GM23338 (cell line): Measurements from ENCODE around the gene NDE1. TPM values are rescaled to one million over a fixed set of nuclear protein-coding genes. Genes with fewer than 3 reads are reported as not detected.
A peak's percentile ranks its signal among the peaks of the same experiment; 100 is the strongest.

Experiments used
- ATAC-seq: fragments of 200-7000 bp; cut with Tn5 transposase; 3 replicates; pipeline ENCODE4 v1.9.1; 2020
- DNase-seq: peaks from one replicate; pipeline ENCODE4 v3.0.0-alpha.2; 2015; ENCODE audit warnings: low spot score
- H2AFZ ChIP-seq: fragments of 200-600 bp; sonication (generic); 2 replicates; pipeline ENCODE4 v1.8.0; 2016; ENCODE audit warnings: antibody characterized with exemption, mild to moderate bottlenecking, moderate library complexity
- H3F3A ChIP-seq: fragments of 200-600 bp; sonication (generic); replicated peaks from 2 replicates; pipeline ENCODE4 v1.8.0; 2017; ENCODE audit warnings: antibody characterized with exemption, mixed run types, low read depth
- H3K27ac ChIP-seq: fragments of 200-600 bp; sonication (generic); 2 replicates; pipeline ENCODE4 v1.6.1; 2016; ENCODE audit warnings: low read depth
- H3K27me3 ChIP-seq: fragments of 200-600 bp; sonication (generic); 2 replicates; pipeline ENCODE4 v1.8.0; 2016; ENCODE audit warnings: mild to moderate bottlenecking, mixed run types, moderate library complexity; ENCODE audit not compliant: insufficient read depth
- H3K36me3 ChIP-seq: fragments of 200-600 bp; sonication (generic); 2 replicates; pipeline ENCODE4 v1.8.0; 2016; ENCODE audit warnings: mild to moderate bottlenecking; ENCODE audit not compliant: insufficient read depth
- H3K4me1 ChIP-seq: fragments of 200-600 bp; sonication (generic); 2 replicates; pipeline ENCODE4 v1.8.0; 2016; ENCODE audit warnings: mild to moderate bottlenecking, moderate library complexity; ENCODE audit not compliant: insufficient read depth
- H3K4me2 ChIP-seq: fragments of 200-600 bp; sonication (generic); 2 replicates; pipeline ENCODE4 v1.7.1; 2017; ENCODE audit warnings: mixed run types
- H3K4me3 ChIP-seq: fragments of 200-600 bp; sonication (generic); 2 replicates; pipeline ENCODE4 v1.6.1; 2016; ENCODE audit warnings: mixed run types
- H3K79me2 ChIP-seq: fragments of 200-600 bp; sonication (generic); replicated peaks from 2 replicates; pipeline ENCODE4 v1.8.0; 2017; ENCODE audit warnings: mild to moderate bottlenecking; ENCODE audit not compliant: insufficient read depth
- H3K9me2 ChIP-seq: fragments of 200-600 bp; sonication (generic); 2 replicates; pipeline ENCODE4 v1.8.0; 2017; ENCODE audit not compliant: insufficient read depth
- H4K20me1 ChIP-seq: fragments of 200-600 bp; sonication (generic); replicated peaks from 2 replicates; pipeline ENCODE4 v1.8.0; 2017; ENCODE audit warnings: mild to moderate bottlenecking; ENCODE audit not compliant: insufficient read depth
- H3K27ac Mint-ChIP-seq: 2 replicates; pipeline ENCODE4 v1.8.0; 2020; ENCODE audit warnings: inconsistent platforms, mild to moderate bottlenecking, moderate library complexity, mixed read lengths
- H3K27me3 Mint-ChIP-seq: 3 replicates; pipeline ENCODE4 v1.8.0; 2022; ENCODE audit warnings: low read depth, mild to moderate bottlenecking, moderate library complexity, mixed read lengths, inconsistent platforms; ENCODE audit not compliant: insufficient read depth, poor library complexity
- H3K36me3 Mint-ChIP-seq: 3 replicates; pipeline ENCODE4 v1.8.0; 2021; ENCODE audit warnings: low read depth, mild to moderate bottlenecking, inconsistent platforms, moderate library complexity, mixed read lengths
- H3K4me1 Mint-ChIP-seq: 3 replicates; pipeline ENCODE4 v1.8.0; 2020; ENCODE audit warnings: mild to moderate bottlenecking, inconsistent platforms, mixed read lengths
- H3K4me3 Mint-ChIP-seq: 3 replicates; pipeline ENCODE4 v1.8.0; 2021; ENCODE audit warnings: moderate library complexity, mild to moderate bottlenecking, inconsistent platforms, mixed read lengths
- H3K9me3 Mint-ChIP-seq: 3 replicates; pipeline ENCODE4 v1.8.0; 2020; ENCODE audit warnings: moderate library complexity, mild to moderate bottlenecking, inconsistent platforms, mixed read lengths
- CREB1 ChIP-seq: fragments of 250-450 bp; sonication (Bioruptor Pico); IDR thresholded peaks from 2 replicates; pipeline ENCODE4 v1.5.0; 2020; ENCODE audit warnings: low read depth, mild to moderate bottlenecking, moderate library complexity
- EZH2 ChIP-seq: fragments of 200-600 bp; sonication (generic); IDR thresholded peaks from one replicate; pipeline ENCODE4 v1.8.0; 2017; ENCODE audit warnings: antibody characterized with exemption, mild to moderate bottlenecking, low read depth; ENCODE audit not compliant: unreplicated experiment
- NANOG ChIP-seq: IDR thresholded peaks from 2 replicates; pipeline ENCODE4 v1.6.1; 2016; ENCODE audit warnings: antibody characterized with exemption, borderline replicate concordance
- ZNF114 ChIP-seq: fragments of 250-450 bp; sonication (Bioruptor Pico); IDR thresholded peaks from 2 replicates; pipeline ENCODE4 v1.5.0; 2020; ENCODE audit warnings: mild to moderate bottlenecking, moderate library complexity
- ZNF331 ChIP-seq: fragments of 250-450 bp; sonication (Bioruptor Pico); IDR thresholded peaks from 2 replicates; pipeline ENCODE4 v1.5.0; 2020; ENCODE audit warnings: low read depth, mild to moderate bottlenecking, moderate library complexity
- polyA plus RNA-seq: library from polyadenylated mRNA; unstranded; fragments of >200 nt; fragmentation: Nextera tagmentation; extraction: Ambion mirVana; gene quantifications from 2 replicates; pipeline ENCODE4 v1.2.1, GENCODE V29; 2016
- total RNA-seq: library from RNA; depleted of rRNA; stranded (reverse); fragments of >200 nt; shearing (Covaris generic); gene quantifications from 2 replicates; pipeline ENCODE4 v1.2.3, GENCODE V29; 2014
- TF ChIP-seq, protein P1 (sequence below), 2 experiments: fragments of 200-600 bp in 1 of 2; sonication (generic) in 1 of 2; conservative IDR thresholded peaks; 2 replicates each; pipeline versions ENCODE4 v1.5.1 to v1.6.1; 2016 to 2017; ENCODE audit warnings: antibody characterized with exemption in 2 of 2, low read depth in 2 of 2, mild to moderate bottlenecking in 2 of 2, moderate library complexity in 1 of 2
- TF ChIP-seq, protein P2 (sequence below): IDR thresholded peaks from 2 replicates; pipeline ENCODE4 v1.6.1; 2016; ENCODE audit warnings: antibody characterized with exemption

The NDE1 gene
- total and polyA plus RNA-seq, 2 experiments from 2014 or later: 13.0 to 22.9 TPM

DNA sequence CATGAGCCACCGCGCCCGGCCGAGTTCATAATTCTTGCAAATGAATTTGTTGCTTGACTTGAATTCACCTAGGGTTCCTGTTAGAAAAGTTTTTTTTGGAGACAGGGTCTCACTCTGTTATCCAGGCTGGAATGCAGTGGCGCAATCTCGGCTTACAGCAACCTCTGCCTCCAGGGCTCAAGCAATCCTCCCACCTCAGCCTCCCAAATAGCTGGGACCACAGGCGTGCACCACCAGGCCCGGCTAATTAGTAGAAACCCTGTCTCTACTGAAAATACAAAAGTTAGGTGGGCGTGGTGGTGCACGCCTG, 107.0 kb downstream of the NDE1 start:
- Histone ChIP-seq H3K36me3 (no peaks in the 10 kb centered on the region), H3K9me2 (no peaks in the 10 kb centered on the region), H3K27me3 (no peaks in the 10 kb centered on the region), H3K4me2 (no peak overlapping the region), H3F3A (no peaks in the 10 kb centered on the region), H4K20me1 (no peaks in the 10 kb centered on the region; the same call in 1 of the 2 replicates), H3K27ac (no peak overlapping the region), H3K79me2 (no peaks in the 10 kb centered on the region), H3K4me1 (peaks cover 3% of the 10 kb centered on the region; the same call in 1 of the 2 replicates), H3K4me3 (no peak overlapping the region), H2AFZ (no peak overlapping the region; the same call in 1 of the 2 replicates)
- no peak for DNase-seq
- Mint-ChIP-seq H3K27ac (no peak overlapping the region), H3K27me3 (peaks cover 2% of the 10 kb centered on the region), H3K36me3 (no peaks in the 10 kb centered on the region), H3K9me3 (no peaks in the 10 kb centered on the region; the same call in 2 of the 3 replicates), H3K4me3 (no peak overlapping the region), H3K4me1 (peaks cover 4% of the 10 kb centered on the region)
- no peak for ATAC-seq
- TF ChIP-seq NANOG: no peak
- TF ChIP-seq ZNF331 (CRISPR knock-in tag): no peak

DNA sequence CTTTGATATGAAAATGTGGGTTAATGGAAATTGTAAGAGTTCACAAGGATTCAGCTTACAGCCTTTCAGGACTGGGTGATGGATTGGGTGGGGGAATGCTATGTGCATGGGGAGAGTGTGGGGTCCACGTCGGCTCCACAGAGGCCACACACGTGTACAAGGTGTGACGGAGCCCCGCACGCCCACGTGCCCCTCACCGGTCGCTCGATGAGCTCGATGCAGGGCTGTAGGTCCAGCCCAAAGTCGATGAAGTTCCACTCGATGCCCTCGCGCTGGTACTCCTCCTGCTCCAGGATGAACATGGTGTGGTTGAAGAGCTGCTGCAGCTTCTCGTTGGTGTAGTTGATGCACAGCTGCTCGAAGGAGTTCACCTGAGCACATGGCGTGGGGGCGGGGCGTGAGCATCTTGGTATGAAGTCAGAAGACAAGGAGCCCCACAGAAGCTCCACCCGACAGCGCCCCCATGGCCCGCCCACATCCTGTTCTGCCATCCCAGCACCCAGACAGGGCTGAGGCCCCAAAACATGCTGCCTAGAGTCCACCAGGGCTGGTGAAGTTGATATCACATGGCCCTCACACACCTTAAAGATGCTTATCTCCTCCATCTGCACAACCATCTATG, 107.7 kb downstream of the NDE1 start:
- H3K4me3 Mint-ChIP-seq: no peak overlapping the region
- Histone ChIP-seq H3K9me2 (no peaks in the 10 kb centered on the region), H3K4me3 (no peak overlapping the region), H3K4me2 (no peak overlapping the region), H3K27me3 (no peaks in the 10 kb centered on the region), H3F3A (no peaks in the 10 kb centered on the region), H3K36me3 (no peaks in the 10 kb centered on the region), H3K79me2 (no peaks in the 10 kb centered on the region), H3K4me1 (peaks cover 3% of the 10 kb centered on the region; the same call in 1 of the 2 replicates), H2AFZ (0 out of 2 replicates have a peak overlapping the region, but pooled peaks have one; percentile 52), H3K27ac (no peak overlapping the region), H4K20me1 (no peaks in the 10 kb centered on the region; the same call in 1 of the 2 replicates)
- H3K27me3 Mint-ChIP-seq: peaks cover 2% of the 10 kb centered on the region
- no peaks in the 10 kb centered on the region; the same call in 2 of the 3 replicates for H3K9me3 Mint-ChIP-seq
- no peaks in the 10 kb centered on the region for H3K36me3 Mint-ChIP-seq
- no peak for TF ChIP-seq EZH2
- TF ChIP-seq, protein P1, sequence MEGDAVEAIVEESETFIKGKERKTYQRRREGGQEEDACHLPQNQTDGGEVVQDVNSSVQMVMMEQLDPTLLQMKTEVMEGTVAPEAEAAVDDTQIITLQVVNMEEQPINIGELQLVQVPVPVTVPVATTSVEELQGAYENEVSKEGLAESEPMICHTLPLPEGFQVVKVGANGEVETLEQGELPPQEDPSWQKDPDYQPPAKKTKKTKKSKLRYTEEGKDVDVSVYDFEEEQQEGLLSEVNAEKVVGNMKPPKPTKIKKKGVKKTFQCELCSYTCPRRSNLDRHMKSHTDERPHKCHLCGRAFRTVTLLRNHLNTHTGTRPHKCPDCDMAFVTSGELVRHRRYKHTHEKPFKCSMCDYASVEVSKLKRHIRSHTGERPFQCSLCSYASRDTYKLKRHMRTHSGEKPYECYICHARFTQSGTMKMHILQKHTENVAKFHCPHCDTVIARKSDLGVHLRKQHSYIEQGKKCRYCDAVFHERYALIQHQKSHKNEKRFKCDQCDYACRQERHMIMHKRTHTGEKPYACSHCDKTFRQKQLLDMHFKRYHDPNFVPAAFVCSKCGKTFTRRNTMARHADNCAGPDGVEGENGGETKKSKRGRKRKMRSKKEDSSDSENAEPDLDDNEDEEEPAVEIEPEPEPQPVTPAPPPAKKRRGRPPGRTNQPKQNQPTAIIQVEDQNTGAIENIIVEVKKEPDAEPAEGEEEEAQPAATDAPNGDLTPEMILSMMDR (conservative IDR thresholded peaks at IDR 0.05; ENCODE audit: low read depth in 2 of 2): 0 out of 4 replicates have a peak, but pooled peaks of 1 of the 2 experiments have one; percentile 10
- TF ChIP-seq ZNF114: no peak
- TF ChIP-seq CREB1 (CRISPR knock-in tag): no peak
- H3K4me1 Mint-ChIP-seq: peaks cover 9% of the 10 kb centered on the region
- DNase-seq (peak; percentile 52), ATAC-seq (no peak)
- no peak overlapping the region for H3K27ac Mint-ChIP-seq

DNA sequence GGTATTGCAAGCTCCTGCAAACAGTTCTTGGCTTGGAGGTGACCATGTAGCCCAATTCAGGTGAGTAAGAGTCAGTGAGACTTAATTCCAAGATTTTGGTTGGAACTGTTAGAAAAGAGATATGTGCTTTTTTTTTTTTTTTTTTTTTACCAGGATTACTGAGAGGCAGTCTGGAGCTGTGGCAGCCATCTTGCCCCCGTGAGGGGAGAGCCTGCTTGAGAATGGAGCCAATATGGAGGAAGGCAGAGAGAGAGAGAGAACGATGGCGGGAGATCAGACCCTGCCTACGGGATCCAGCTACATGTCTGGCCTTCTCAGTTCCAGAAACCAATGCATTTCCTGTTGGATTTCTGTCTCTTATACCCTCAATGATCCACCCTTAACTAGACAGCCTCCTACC, 109.0 kb downstream of the NDE1 start:
- no peaks in the 10 kb centered on the region for H3F3A ChIP-seq
- TF ChIP-seq, protein P2, sequence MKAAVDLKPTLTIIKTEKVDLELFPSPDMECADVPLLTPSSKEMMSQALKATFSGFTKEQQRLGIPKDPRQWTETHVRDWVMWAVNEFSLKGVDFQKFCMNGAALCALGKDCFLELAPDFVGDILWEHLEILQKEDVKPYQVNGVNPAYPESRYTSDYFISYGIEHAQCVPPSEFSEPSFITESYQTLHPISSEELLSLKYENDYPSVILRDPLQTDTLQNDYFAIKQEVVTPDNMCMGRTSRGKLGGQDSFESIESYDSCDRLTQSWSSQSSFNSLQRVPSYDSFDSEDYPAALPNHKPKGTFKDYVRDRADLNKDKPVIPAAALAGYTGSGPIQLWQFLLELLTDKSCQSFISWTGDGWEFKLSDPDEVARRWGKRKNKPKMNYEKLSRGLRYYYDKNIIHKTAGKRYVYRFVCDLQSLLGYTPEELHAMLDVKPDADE: no peak
- no peak for TF ChIP-seq ZNF331 (CRISPR knock-in tag)

More for the DNA sequence above, 109.0 kb downstream of the NDE1 start:
- H3K36me3 ChIP-seq: no peaks in the 10 kb centered on the region; the same call in 1 of the 2 replicates
- H4K20me1 ChIP-seq: no peaks in the 10 kb centered on the region; the same call in 1 of the 2 replicates
- no peaks in the 10 kb centered on the region for H3K27me3 ChIP-seq
- Mint-ChIP-seq H3K27me3 (peaks cover 2% of the 10 kb centered on the region), H3K9me3 (no peaks in the 10 kb centered on the region; the same call in 2 of the 3 replicates), H3K27ac (no peak overlapping the region), H3K36me3 (no peaks in the 10 kb centered on the region), H3K4me1 (peaks cover 9% of the 10 kb centered on the region), H3K4me3 (no peak overlapping the region)
- peaks cover 3% of the 10 kb centered on the region; the same call in 1 of the 2 replicates for H3K4me1 ChIP-seq
- ATAC-seq: no peak
- H3K79me2 ChIP-seq: no peaks in the 10 kb centered on the region
- no peak overlapping the region for H3K4me3 ChIP-seq
- no peak overlapping the region for H2AFZ ChIP-seq
- H3K27ac ChIP-seq: no peak overlapping the region
- H3K9me2 ChIP-seq: no peaks in the 10 kb centered on the region
- no peak overlapping the region for H3K4me2 ChIP-seq
- DNase-seq: no peak
